Subcutaneous adipose tissue (tissue), 4 donors: ENCODE data around the gene C12orf75. TPM values are rescaled to one million over a fixed set of nuclear protein-coding genes. Genes with fewer than 3 reads are reported as not detected.

Experiments
- CTCF ChIP-seq: fragments of 450-650 bp; IDR thresholded peaks from one replicate; pipeline ENCODE4 v1.5.1; 2016; ENCODE audit warnings: low read depth, mild to moderate bottlenecking, control low read depth, antibody characterized with exemption, moderate library complexity
- total RNA-seq, 4 donors: library from RNA; depleted of rRNA; stranded (reverse); fragments of >200 nt; gene quantifications; one replicate each; pipeline ENCODE4 v1.1.0, GENCODE V29; 2016

Gene C12orf75
- 1 to 10 TPM; 2.4 to 6.8 (median 3.3) TPM for total RNA-seq

- TF ChIP-seq CTCF, result no peak
Observed at GRCh38 chr12:105330283-105330930, at the start of gene C12orf75. Gene C12orf75 (plus strand): TSS chr12:105330691. CDS start chr12:105330892, 201 bp downstream.

GRCh38 chr12:105280966-105281693, 49.4 kb upstream of the C12orf75 start:
- TF ChIP-seq CTCF, result no peak

- no peak for TF ChIP-seq CTCF
Observed at GRCh38 chr12:105281694-105282049, 48.8 kb upstream of the C12orf75 start.

- TF ChIP-seq CTCF, result no peak
Observed at GRCh38 chr12:105285378-105285777, 45.1 kb upstream of the C12orf75 start.

- TF ChIP-seq CTCF, result no peak
Observed at GRCh38 chr12:105287408-105287807, 43.1 kb upstream of the C12orf75 start.

- TF ChIP-seq CTCF, result no peak
Observed at GRCh38 chr12:105288311-105288996, 42.0 kb upstream of the C12orf75 start.

- TF ChIP-seq CTCF, result no peak
Observed at GRCh38 chr12:105289114-105289904, 41.2 kb upstream of the C12orf75 start.
